ENCODE results near the gene NBAS. TPM values are rescaled to one million over a fixed set of nuclear protein-coding genes. Genes with fewer than 3 reads are reported as not detected.
A peak's percentile ranks its signal among the peaks of the same experiment; 100 is the strongest.
"Not testable (repeated sequence)": the region's sequence is repeated elsewhere in the genome, so short reads cannot be mapped to it uniquely, and the experiment has no call there.

The NBAS gene
- total RNA-seq, 1 experiment from 2014 or later, result 32.5 TPM

GRCh38 chr2:15504882-15505663 lies 56.1 kb downstream of the NBAS start:
- Histone ChIP-seq H2BK15ac (ENCODE audit: low read depth, low read length) (no peak overlapping the region), H3K18ac (ENCODE audit: insufficient read length, low read depth, low read length) (no peak overlapping the region), H3K27me3 (ENCODE audit: insufficient read depth, low read length) (no peaks in the 10 kb centered on the region), H2BK20ac (ENCODE audit: low read depth, low read length, poor library complexity, severe bottlenecking) (no peak overlapping the region), H2BK120ac (ENCODE audit: low read depth, low read length, poor library complexity, severe bottlenecking) (no peak overlapping the region), H3K9ac (ENCODE audit: extremely low read depth, insufficient read length, low read length) (no peak overlapping the region), H3K27ac (ENCODE audit: insufficient read length, low read depth, low read length) (no peak overlapping the region), H4K91ac (ENCODE audit: insufficient read length, low read depth, low read length) (no peak overlapping the region), H3K79me2 (ENCODE audit: insufficient read depth, low read length) (no peaks in the 10 kb centered on the region), H3K79me1 (ENCODE audit: insufficient read depth, low read depth, low read length, poor library complexity, severe bottlenecking) (no peaks in the 10 kb centered on the region), H4K8ac (replicated peaks; ENCODE audit: insufficient read length, low read depth, low read length) (no peak overlapping the region), H2BK12ac (ENCODE audit: insufficient read length, low read depth, low read length) (peak overlapping the region; percentile 7), H3K9me3 (ENCODE audit: control insufficient read depth, low read depth, low read length) (no peaks in the 10 kb centered on the region), H3K56ac (ENCODE audit: insufficient read length, low read depth, low read length) (no peak overlapping the region), H4K20me1 (ENCODE audit: control insufficient read depth, insufficient read depth, insufficient read length) (no peaks in the 10 kb centered on the region), H2BK5ac (ENCODE audit: insufficient read length, low read length) (no peak overlapping the region), H2AK5ac (ENCODE audit: insufficient read length, low read length) (no peak overlapping the region), H3K23me2 (ENCODE audit: insufficient read length, low read depth, low read length, poor library complexity, severe bottlenecking) (no peaks in the 10 kb centered on the region), H3K23ac (ENCODE audit: insufficient read length, low read depth, low read length) (no peak overlapping the region), H4K5ac (ENCODE audit: insufficient read length, low read depth, low read length) (no peak overlapping the region), H3K4me1 (ENCODE audit: insufficient read depth, low read length) (no peaks in the 10 kb centered on the region), H3K4me2 (ENCODE audit: insufficient read depth, insufficient read length, low read length) (no peak overlapping the region), H3K14ac (ENCODE audit: insufficient read depth, low read length) (no peak overlapping the region), H3T11ph (ENCODE audit: low read length) (no peak overlapping the region), H3K4ac (ENCODE audit: low read depth, low read length) (no peak overlapping the region), H2AFZ (ENCODE audit: low read length) (no peak overlapping the region)
- peaks cover 4 to 5% (median 4%) of the 10 kb centered on the region in 3 experiments; a peak in 4 of 7 replicates for H3K36me3 Mint-ChIP-seq (ENCODE audit: insufficient read depth in 1 of 3, low read depth in 3 of 3)
- TF ChIP-seq, protein P1, sequence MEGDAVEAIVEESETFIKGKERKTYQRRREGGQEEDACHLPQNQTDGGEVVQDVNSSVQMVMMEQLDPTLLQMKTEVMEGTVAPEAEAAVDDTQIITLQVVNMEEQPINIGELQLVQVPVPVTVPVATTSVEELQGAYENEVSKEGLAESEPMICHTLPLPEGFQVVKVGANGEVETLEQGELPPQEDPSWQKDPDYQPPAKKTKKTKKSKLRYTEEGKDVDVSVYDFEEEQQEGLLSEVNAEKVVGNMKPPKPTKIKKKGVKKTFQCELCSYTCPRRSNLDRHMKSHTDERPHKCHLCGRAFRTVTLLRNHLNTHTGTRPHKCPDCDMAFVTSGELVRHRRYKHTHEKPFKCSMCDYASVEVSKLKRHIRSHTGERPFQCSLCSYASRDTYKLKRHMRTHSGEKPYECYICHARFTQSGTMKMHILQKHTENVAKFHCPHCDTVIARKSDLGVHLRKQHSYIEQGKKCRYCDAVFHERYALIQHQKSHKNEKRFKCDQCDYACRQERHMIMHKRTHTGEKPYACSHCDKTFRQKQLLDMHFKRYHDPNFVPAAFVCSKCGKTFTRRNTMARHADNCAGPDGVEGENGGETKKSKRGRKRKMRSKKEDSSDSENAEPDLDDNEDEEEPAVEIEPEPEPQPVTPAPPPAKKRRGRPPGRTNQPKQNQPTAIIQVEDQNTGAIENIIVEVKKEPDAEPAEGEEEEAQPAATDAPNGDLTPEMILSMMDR (conservative IDR thresholded peaks at IDR 0.05), result no peak
- WGBS (ENCODE audit: extremely low coverage, insufficient read length, low lambda C conversion rate), result no CpG with 5 or more reads among the region's 3 CpGs
- H3K9me3 Mint-ChIP-seq, result no peaks in the 10 kb centered on the region; a peak in 1 of 5 replicates
- no peaks in the 10 kb centered on the region for H3K27me3 Mint-ChIP-seq (ENCODE audit: low read depth)
- peaks cover 0 to 3% of the 10 kb centered on the region in 2 experiments; a peak in 3 of 4 replicates for H3K4me1 Mint-ChIP-seq
- peak overlapping the region in 2 of 3 experiments; percentile 35 to 54; a peak in 5 of 7 replicates for H3K27ac Mint-ChIP-seq
- no peak overlapping the region for H3K4me3 Mint-ChIP-seq
- no peak for DNase-seq

DNA sequence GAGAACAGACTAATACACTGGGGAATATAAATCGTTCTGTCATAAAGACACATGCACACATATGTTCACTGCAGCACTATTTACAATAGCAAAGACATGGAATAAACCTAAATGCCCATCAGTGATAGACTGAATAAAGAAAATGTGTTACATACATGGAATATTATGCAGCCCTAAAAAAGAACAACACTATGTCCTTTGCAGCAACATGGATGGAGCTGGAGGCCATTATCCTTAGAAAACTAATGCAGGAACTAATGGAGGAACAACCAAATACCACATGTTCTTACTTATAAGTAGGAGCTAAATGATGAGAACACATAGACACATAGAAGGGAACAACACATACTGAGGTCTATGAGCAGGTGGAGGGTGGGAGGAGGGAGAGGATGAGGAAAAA lies 61.9 kb downstream of the NBAS start:
- H4K8ac ChIP-seq (replicated peaks; ENCODE audit: insufficient read length, low read depth, low read length); H2BK12ac ChIP-seq (ENCODE audit: insufficient read length, low read depth, low read length); H2BK15ac ChIP-seq (ENCODE audit: low read depth, low read length); H4K91ac ChIP-seq (ENCODE audit: insufficient read length, low read depth, low read length); H3K9ac ChIP-seq (ENCODE audit: extremely low read depth, insufficient read length, low read length); H3K4me1 ChIP-seq (ENCODE audit: insufficient read depth, low read length); H2BK5ac ChIP-seq (ENCODE audit: insufficient read length, low read length); H2BK120ac ChIP-seq (ENCODE audit: low read depth, low read length, poor library complexity, severe bottlenecking); H3K23ac ChIP-seq (ENCODE audit: insufficient read length, low read depth, low read length); H4K20me1 ChIP-seq (ENCODE audit: control insufficient read depth, insufficient read depth, insufficient read length); H3K27ac ChIP-seq (ENCODE audit: insufficient read length, low read depth, low read length); H3K27me3 ChIP-seq (ENCODE audit: insufficient read depth, low read length); H3K27ac Mint-ChIP-seq; H2AFZ ChIP-seq (ENCODE audit: low read length); H3K9me3 Mint-ChIP-seq; H3K14ac ChIP-seq (ENCODE audit: insufficient read depth, low read length); DNase-seq; H3K56ac ChIP-seq (ENCODE audit: insufficient read length, low read depth, low read length); H3K4ac ChIP-seq (ENCODE audit: low read depth, low read length); H3K23me2 ChIP-seq (ENCODE audit: insufficient read length, low read depth, low read length, poor library complexity, severe bottlenecking); H3K9me3 ChIP-seq (ENCODE audit: control insufficient read depth, low read depth, low read length); H4K5ac ChIP-seq (ENCODE audit: insufficient read length, low read depth, low read length); H3T11ph ChIP-seq (ENCODE audit: low read length); H3K79me1 ChIP-seq (ENCODE audit: insufficient read depth, low read depth, low read length, poor library complexity, severe bottlenecking); H3K4me1 Mint-ChIP-seq; H3K27me3 Mint-ChIP-seq (ENCODE audit: low read depth); H2AK5ac ChIP-seq (ENCODE audit: insufficient read length, low read length); H3K4me2 ChIP-seq (ENCODE audit: insufficient read depth, insufficient read length, low read length); H3K79me2 ChIP-seq (ENCODE audit: insufficient read depth, low read length); H3K4me3 Mint-ChIP-seq; H2BK20ac ChIP-seq (ENCODE audit: low read depth, low read length, poor library complexity, severe bottlenecking); H3K18ac ChIP-seq (ENCODE audit: insufficient read length, low read depth, low read length): not testable (repeated sequence)
- H3K36me3 Mint-ChIP-seq (ENCODE audit: insufficient read depth in 1 of 3, low read depth in 3 of 3), result peaks cover 8 to 13% (median 12%) of the 10 kb centered on the region in 3 experiments; a peak in 5 of 7 replicates
- no CpG with 5 or more reads among the region's 1 CpG for WGBS (ENCODE audit: extremely low coverage, insufficient read length, low lambda C conversion rate)
